CD14-positive monocyte (primary cell): ENCODE results near the gene FLNA. TPM values are rescaled to one million over a fixed set of nuclear protein-coding genes. Genes with fewer than 3 reads are reported as not detected.

ENCODE experiments used
- DNase-seq, 3 donors: peaks; one replicate each; pipeline ENCODE4 v3.0.0-alpha.2; 2011 to 2022
- H2AFZ ChIP-seq: 2 replicates; pipeline ENCODE4 v1.6.0; 2012; ENCODE audit warnings: mild to moderate bottlenecking, low read depth, low read length, inconsistent platforms; ENCODE audit not compliant: insufficient read depth, poor library complexity, severe bottlenecking
- H3K27ac ChIP-seq, 2 donors: 1 replicate in 1 of 2; 2 replicates in 1 of 2; pipeline ENCODE4 v1.5.1; 2012 to 2013; ENCODE audit warnings: low read length in 2 of 2, control low read depth in 1 of 2, inconsistent platforms in 1 of 2, low read depth in 1 of 2, mild to moderate bottlenecking in 1 of 2
- H3K27me3 ChIP-seq, 2 donors: one replicate each; pipeline versions ENCODE4 v1.6.0 to v1.6.1; 2011 to 2013; ENCODE audit warnings: low read length in 2 of 2; ENCODE audit not compliant: control insufficient read depth in 2 of 2, insufficient read depth in 2 of 2
- H3K36me3 ChIP-seq, 2 donors: replicated peaks in 1 of 2; 1 replicate in 1 of 2; 2 replicates in 1 of 2; pipeline versions ENCODE4 v1.5.1 to v1.6.1; 2012 to 2013; ENCODE audit warnings: low read length in 2 of 2, control low read depth in 1 of 2, inconsistent platforms in 1 of 2, mild to moderate bottlenecking in 1 of 2; ENCODE audit not compliant: insufficient read depth in 2 of 2, control insufficient read depth in 1 of 2
- H3K4me1 ChIP-seq, 2 donors: 1 replicate in 1 of 2; 2 replicates in 1 of 2; pipeline versions ENCODE4 v1.5.1 to v1.6.1; 2012 to 2013; ENCODE audit warnings: low read length in 2 of 2, control low read depth in 1 of 2, inconsistent platforms in 1 of 2, mild to moderate bottlenecking in 1 of 2, moderate library complexity in 1 of 2; ENCODE audit not compliant: insufficient read depth in 2 of 2, control insufficient read depth in 1 of 2
- H3K4me2 ChIP-seq: replicated peaks from 2 replicates; pipeline ENCODE3; 2012; ENCODE audit warnings: low read length, moderate library complexity, mild to moderate bottlenecking; ENCODE audit not compliant: poor library complexity, severe bottlenecking; ENCODE audit errors: extremely low read depth
- H3K4me3 ChIP-seq, 3 experiments: fragments of 200-600 bp in 1 of 3; sonication (generic) in 1 of 3; replicated peaks in 1 of 3; 1 replicate in 2 of 3; 2 replicates in 1 of 3; pipeline ENCODE4 v1.5.1; 2011 to 2013; ENCODE audit warnings: low read length in 3 of 3, mild to moderate bottlenecking in 3 of 3, control low read depth in 2 of 3, low read depth in 2 of 3, inconsistent platforms in 1 of 3, moderate library complexity in 1 of 3
- H3K79me2 ChIP-seq: 2 replicates; pipeline ENCODE4 v1.6.0; 2012; ENCODE audit warnings: mild to moderate bottlenecking, control low read depth, inconsistent platforms, low read length, moderate library complexity; ENCODE audit not compliant: insufficient read depth
- H3K9ac ChIP-seq: 2 replicates; pipeline ENCODE4 v1.6.0; 2017; ENCODE audit warnings: low read length, mild to moderate bottlenecking; ENCODE audit not compliant: insufficient read depth, poor library complexity, severe bottlenecking
- H3K9me3 ChIP-seq, 2 donors: replicated peaks in 1 of 2; 1 replicate in 1 of 2; 2 replicates in 1 of 2; pipeline versions ENCODE4 v1.5.1 to v1.6.1; 2012 to 2013; ENCODE audit warnings: low read length in 2 of 2, control low read depth in 1 of 2; ENCODE audit not compliant: control insufficient read depth in 1 of 2, insufficient read depth in 1 of 2
- H4K20me1 ChIP-seq: 2 replicates; pipeline ENCODE4 v1.6.0; 2012; ENCODE audit warnings: mild to moderate bottlenecking, low read length, control low read depth, moderate library complexity; ENCODE audit not compliant: insufficient read depth
- H3K27ac Mint-ChIP-seq, 7 donors: one replicate each; pipeline ENCODE4 v1.8.0; 2020; ENCODE audit warnings: mild to moderate bottlenecking in 7 of 7, mixed read lengths in 7 of 7, moderate library complexity in 6 of 7, inconsistent platforms in 2 of 7
- H3K27me3 Mint-ChIP-seq, 3 donors: one replicate each; pipeline ENCODE4 v1.8.0; 2021 to 2022; ENCODE audit warnings: low read depth in 3 of 3, mild to moderate bottlenecking in 3 of 3, mixed read lengths in 3 of 3, moderate library complexity in 3 of 3, inconsistent platforms in 1 of 3
- H3K36me3 Mint-ChIP-seq, 2 donors: one replicate each; pipeline ENCODE4 v1.8.0; 2020; ENCODE audit warnings: mixed read lengths in 2 of 2, inconsistent platforms in 1 of 2, mild to moderate bottlenecking in 1 of 2
- H3K4me1 Mint-ChIP-seq: one replicate; pipeline ENCODE4 v1.8.0; 2020; ENCODE audit warnings: mild to moderate bottlenecking, mixed read lengths
- H3K4me3 Mint-ChIP-seq, 2 donors: one replicate each; pipeline ENCODE4 v1.8.0; 2020; ENCODE audit warnings: mild to moderate bottlenecking in 2 of 2, mixed read lengths in 2 of 2, moderate library complexity in 1 of 2
- H3K9me3 Mint-ChIP-seq, 7 donors: one replicate each; pipeline ENCODE4 v1.8.0; 2020 to 2022; ENCODE audit warnings: mixed read lengths in 7 of 7, mild to moderate bottlenecking in 6 of 7, moderate library complexity in 6 of 7, inconsistent platforms in 2 of 7
- WGBS: methylation state at CpG from one replicate; pipeline ENCODE4 v1.1.5; 2013; ENCODE audit warnings: missing lambda C conversion rate; ENCODE audit not compliant: insufficient coverage; 5-methylcytosine and 5-hydroxymethylcytosine counted together
- intact Hi-C, 2 donors: fragments of 100-400 bp; cut with micrococcal nuclease; formaldehyde crosslinking; loops; one replicate each; pipeline versions ENCODE4 v1.15.0 to v1.15.1; 2023
- polyA plus RNA-seq, 3 donors: library from polyadenylated mRNA; depleted of rRNA in 1 of 3; unstranded in 2 of 3; stranded (reverse) in 1 of 3; fragments of 300-500 nt in 2 of 3; fragments of >200 nt in 1 of 3; fragmentation: Illumina TruSeq in 2 of 3; gene quantifications; 1 replicate in 2 of 3; 2 replicates in 1 of 3; pipeline ENCODE4 v1.2.3, GENCODE V29; 2012 to 2021
- TF ChIP-seq, protein P1 (sequence below): fragments of 200-600 bp; IDR thresholded peaks from one replicate; pipeline ENCODE4 v1.8.0; 2022; ENCODE audit warnings: antibody characterized with exemption, mild to moderate bottlenecking

The FLNA gene
- polyA plus RNA-seq, 3 donors: 111 to 874 (median 219) TPM

DNA sequence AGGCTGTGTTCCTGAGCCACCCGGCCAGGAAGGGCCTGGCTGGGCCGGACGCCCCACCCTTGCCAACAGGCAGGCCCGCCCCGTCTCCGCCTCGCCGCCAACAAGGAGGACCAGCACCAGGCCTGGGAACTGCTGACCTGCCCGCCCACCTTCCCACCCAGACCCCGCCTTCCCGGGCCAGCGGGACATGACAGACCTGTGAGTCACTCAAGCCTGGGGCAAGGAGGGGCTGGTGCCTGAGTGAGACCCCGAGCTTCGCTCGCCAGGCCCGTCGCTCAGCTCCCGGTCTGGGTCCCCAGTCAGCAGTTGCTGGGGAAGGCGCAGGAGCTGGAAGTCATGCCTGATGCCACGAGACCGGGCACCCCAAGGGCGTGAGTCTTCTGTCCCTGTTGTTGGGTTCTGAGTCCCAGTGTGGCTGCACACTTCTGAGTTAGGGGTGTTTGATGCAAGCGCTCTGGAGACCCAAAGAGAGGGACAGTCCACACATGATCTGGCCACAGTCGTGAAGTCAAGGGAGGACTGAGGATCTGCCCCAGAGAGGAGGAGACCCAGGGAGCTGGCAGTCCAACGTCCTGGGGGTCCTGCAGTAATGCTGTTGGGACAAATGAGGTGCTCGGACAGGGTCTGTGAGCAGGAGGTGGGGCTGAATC lies 34.9 kb upstream of the FLNA start, which contains the start of gene DNASE1L1:
DNASE1L1 (minus strand) TSS at position 33 of the 650 bp plus-strand sequence. CDS start 3,686 bp downstream, outside the sequence.
- H3K36me3 ChIP-seq: peaks cover 13 to 14% of the 10 kb centered on the region in 2 donors
- peaks cover 11% of the 10 kb centered on the region for H4K20me1 ChIP-seq
- TF ChIP-seq, protein P1, sequence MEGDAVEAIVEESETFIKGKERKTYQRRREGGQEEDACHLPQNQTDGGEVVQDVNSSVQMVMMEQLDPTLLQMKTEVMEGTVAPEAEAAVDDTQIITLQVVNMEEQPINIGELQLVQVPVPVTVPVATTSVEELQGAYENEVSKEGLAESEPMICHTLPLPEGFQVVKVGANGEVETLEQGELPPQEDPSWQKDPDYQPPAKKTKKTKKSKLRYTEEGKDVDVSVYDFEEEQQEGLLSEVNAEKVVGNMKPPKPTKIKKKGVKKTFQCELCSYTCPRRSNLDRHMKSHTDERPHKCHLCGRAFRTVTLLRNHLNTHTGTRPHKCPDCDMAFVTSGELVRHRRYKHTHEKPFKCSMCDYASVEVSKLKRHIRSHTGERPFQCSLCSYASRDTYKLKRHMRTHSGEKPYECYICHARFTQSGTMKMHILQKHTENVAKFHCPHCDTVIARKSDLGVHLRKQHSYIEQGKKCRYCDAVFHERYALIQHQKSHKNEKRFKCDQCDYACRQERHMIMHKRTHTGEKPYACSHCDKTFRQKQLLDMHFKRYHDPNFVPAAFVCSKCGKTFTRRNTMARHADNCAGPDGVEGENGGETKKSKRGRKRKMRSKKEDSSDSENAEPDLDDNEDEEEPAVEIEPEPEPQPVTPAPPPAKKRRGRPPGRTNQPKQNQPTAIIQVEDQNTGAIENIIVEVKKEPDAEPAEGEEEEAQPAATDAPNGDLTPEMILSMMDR: no peak
- Mint-ChIP-seq H3K4me1 (peaks cover 21% of the 10 kb centered on the region), H3K4me3 (peak within 1 kb of the TSS; percentile 86 to 97), H3K27me3 (peaks cover 0 to 6% (median 4%) of the 10 kb centered on the region in 3 donors), H3K9me3 (peaks cover 0 to 14% (median 2%) of the 10 kb centered on the region in 7 donors), H3K27ac (peak within 1 kb of the TSS; percentile 91 to 98 (median 97)), H3K36me3 (peaks cover 7 to 20% of the 10 kb centered on the region in 2 donors)
- H3K4me1 ChIP-seq: peaks cover 39 to 42% of the 10 kb centered on the region in 2 donors
- H2AFZ ChIP-seq: peak within 1 kb of the TSS; percentile 44
- peaks cover 48% of the 10 kb centered on the region for H3K79me2 ChIP-seq
- H3K27me3 ChIP-seq: no peaks in the 10 kb centered on the region
- DNase-seq: peak; percentile 88 to 95 (median 94)
- no peaks in the 10 kb centered on the region for H3K9me3 ChIP-seq
- peak within 1 kb of the TSS; percentile 78 for H3K9ac ChIP-seq
- peak within 1 kb of the TSS; percentile 95 for H3K27ac ChIP-seq
- H3K4me2 ChIP-seq: peak within 1 kb of the TSS; percentile 82
- 2% methylated on average over 8 of the region's 26 CpGs for WGBS
- peak within 1 kb of the TSS; percentile 50 to 80 (median 73) for H3K4me3 ChIP-seq
- intact Hi-C loops: loop anchor here in 1 of 2 donors (5.0 kb wide), 1 partner anchor 108 kb away; the partner anchor contains the start of gene FAM3A

DNA sequence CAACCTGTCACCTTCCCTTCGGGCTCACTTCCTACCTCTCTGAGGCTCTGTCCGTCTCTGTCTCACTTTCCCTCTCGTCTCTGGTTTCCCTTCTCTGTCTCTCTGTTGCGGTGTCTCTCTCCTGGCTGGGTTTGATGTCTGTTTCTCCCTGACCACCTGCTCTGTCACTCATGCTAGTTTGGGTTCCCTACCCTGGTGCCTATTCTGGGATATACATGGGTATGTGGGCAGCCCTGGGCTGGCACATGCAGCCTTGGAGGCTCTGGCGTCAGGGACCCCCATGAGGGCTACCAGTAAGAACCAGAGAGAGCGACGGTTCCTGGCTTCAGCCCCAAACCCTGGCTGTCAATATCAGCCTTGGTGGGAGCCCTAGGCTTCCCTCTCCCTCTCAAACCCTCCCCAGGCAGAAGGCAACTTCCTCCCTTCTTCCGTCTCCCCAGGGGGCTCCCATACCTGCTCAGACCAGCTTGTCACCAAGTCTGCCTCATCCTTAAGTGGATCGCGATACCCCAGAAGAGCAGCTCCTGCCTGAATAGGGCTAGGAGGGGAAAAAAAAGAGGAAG lies 34.3 kb upstream of the FLNA start:
- peak overlapping the region; percentile 44 for H2AFZ ChIP-seq
- H3K4me1 ChIP-seq: peaks cover 39 to 42% of the 10 kb centered on the region in 2 donors
- H3K27ac ChIP-seq: peak overlapping the region; percentile 95
- peaks cover 9 to 18% of the 10 kb centered on the region in 2 donors for H3K36me3 Mint-ChIP-seq
- no peaks in the 10 kb centered on the region for H3K27me3 ChIP-seq
- peak overlapping the region; percentile 50 to 80 (median 73) for H3K4me3 ChIP-seq
- H3K9me3 Mint-ChIP-seq: peaks cover 0 to 12% (median 2%) of the 10 kb centered on the region in 7 donors
- H3K27me3 Mint-ChIP-seq: peaks cover 0 to 8% (median 6%) of the 10 kb centered on the region in 3 donors
- TF ChIP-seq, protein P1: no peak
- peak overlapping the region; percentile 91 to 98 (median 97) for H3K27ac Mint-ChIP-seq
- peaks cover 13 to 14% of the 10 kb centered on the region in 2 donors for H3K36me3 ChIP-seq
- peak in 1 of 3 donors; percentile 11 for DNase-seq
- H3K4me1 Mint-ChIP-seq: peaks cover 21% of the 10 kb centered on the region
- no peaks in the 10 kb centered on the region for H3K9me3 ChIP-seq
- H3K4me2 ChIP-seq: peak overlapping the region; percentile 82
- no CpG with 5 or more reads among the region's 10 CpGs for WGBS
- H3K79me2 ChIP-seq: peaks cover 48% of the 10 kb centered on the region
- H3K9ac ChIP-seq: peak overlapping the region; percentile 78
- intact Hi-C loops: loop anchor here in 1 of 2 donors (5.0 kb wide), 1 partner anchor 109 kb away; the partner anchor contains the start of gene FAM3A
- peak overlapping the region; percentile 86 to 97 for H3K4me3 Mint-ChIP-seq
- peaks cover 16% of the 10 kb centered on the region for H4K20me1 ChIP-seq
